ENCODE measurements around the gene EMILIN2. TPM values are rescaled to one million over a fixed set of nuclear protein-coding genes. Genes with fewer than 3 reads are reported as not detected.

The EMILIN2 gene
- total and polyA plus RNA-seq, 8 donors = 0.43 to 11.0 (median 3.4) TPM

DNA sequence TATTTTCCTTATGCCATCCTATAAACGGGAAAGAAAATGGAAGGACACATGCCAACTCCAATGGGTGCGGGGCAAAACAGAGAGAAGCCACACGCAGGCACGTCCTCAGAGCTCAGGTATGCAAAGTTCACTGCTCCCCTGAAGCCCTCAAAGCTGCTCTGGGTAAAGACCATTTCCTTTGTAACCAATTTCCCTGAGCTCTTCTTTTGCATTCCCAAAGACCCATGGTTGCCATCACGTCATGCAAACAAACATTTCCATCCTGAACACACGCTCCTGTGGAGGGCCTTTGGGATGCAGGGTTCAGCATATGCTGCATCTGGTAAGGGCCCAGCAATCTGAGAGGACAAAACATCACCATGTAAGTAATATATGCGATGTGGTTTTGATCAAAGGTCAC lies 69.4 kb downstream of the EMILIN2 start:
- H3K36me3 ChIP-seq = peaks cover 0 to 32% (median 3%) of the 10 kb centered on the region in 3 donors

DNA sequence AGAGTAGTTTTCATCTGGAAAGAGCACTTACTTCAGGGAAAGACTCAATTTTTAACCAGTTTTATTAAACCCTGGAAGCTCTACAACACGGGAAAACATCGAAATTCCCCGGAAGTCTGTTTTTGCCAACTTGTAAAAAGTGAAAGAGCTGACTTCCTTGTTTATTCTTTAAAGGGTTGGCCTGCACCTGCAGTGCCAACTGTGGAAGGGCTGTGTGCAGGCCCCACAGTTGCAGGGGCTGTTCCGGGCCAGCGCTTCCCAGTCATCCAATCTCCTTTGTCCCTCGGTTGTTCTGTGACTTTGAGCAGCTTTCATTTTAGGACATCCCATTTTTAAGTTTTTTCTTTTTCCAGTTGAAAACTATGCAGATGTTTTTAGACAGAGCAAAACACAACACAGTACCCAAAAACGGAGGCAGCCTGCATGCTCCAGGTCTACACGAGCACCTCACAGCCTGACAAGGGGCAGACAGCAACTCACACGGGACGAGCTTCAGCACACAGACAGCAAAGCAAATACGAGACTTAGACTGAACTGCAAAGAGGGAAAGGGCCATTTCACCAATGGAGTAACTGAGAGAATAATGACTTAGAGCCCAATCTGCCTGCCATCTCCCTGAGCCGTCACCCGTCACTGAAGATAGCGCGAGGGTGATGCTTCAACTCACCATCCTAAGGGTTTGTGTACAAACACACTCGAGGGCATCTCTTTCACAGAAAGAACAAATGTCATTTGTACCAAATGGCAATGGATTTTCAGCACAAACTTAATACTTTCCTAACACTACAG lies 70.6 kb downstream of the EMILIN2 start:
- 68 to 71% methylated on average over 16 of the region's 16 CpGs for WGBS, 2 donors

More for the DNA sequence above, 69.4 kb downstream of the EMILIN2 start:
- FAIRE-seq (no peak), ATAC-seq (no peak), DNase-seq (no peak)
- Histone ChIP-seq H3K27me3 (no peaks in the 10 kb centered on the region), H3K4me1 (peaks cover 0 to 6% (median 0%) of the 10 kb centered on the region in 3 donors), H3K27ac (peak overlapping the region in 1 of 4 donors; percentile 37), H3K4me3 (no peak overlapping the region), H3K9me3 (no peaks in the 10 kb centered on the region)
- WGBS, 2 donors = 71 to 81% methylated on average over 7 of the region's 7 CpGs
- TF ChIP-seq, protein P1, sequence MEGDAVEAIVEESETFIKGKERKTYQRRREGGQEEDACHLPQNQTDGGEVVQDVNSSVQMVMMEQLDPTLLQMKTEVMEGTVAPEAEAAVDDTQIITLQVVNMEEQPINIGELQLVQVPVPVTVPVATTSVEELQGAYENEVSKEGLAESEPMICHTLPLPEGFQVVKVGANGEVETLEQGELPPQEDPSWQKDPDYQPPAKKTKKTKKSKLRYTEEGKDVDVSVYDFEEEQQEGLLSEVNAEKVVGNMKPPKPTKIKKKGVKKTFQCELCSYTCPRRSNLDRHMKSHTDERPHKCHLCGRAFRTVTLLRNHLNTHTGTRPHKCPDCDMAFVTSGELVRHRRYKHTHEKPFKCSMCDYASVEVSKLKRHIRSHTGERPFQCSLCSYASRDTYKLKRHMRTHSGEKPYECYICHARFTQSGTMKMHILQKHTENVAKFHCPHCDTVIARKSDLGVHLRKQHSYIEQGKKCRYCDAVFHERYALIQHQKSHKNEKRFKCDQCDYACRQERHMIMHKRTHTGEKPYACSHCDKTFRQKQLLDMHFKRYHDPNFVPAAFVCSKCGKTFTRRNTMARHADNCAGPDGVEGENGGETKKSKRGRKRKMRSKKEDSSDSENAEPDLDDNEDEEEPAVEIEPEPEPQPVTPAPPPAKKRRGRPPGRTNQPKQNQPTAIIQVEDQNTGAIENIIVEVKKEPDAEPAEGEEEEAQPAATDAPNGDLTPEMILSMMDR (IDR thresholded peaks at IDR 0.05) = no peak
- intact Hi-C loops (cut with DNase I) = no loop called here

DNA sequence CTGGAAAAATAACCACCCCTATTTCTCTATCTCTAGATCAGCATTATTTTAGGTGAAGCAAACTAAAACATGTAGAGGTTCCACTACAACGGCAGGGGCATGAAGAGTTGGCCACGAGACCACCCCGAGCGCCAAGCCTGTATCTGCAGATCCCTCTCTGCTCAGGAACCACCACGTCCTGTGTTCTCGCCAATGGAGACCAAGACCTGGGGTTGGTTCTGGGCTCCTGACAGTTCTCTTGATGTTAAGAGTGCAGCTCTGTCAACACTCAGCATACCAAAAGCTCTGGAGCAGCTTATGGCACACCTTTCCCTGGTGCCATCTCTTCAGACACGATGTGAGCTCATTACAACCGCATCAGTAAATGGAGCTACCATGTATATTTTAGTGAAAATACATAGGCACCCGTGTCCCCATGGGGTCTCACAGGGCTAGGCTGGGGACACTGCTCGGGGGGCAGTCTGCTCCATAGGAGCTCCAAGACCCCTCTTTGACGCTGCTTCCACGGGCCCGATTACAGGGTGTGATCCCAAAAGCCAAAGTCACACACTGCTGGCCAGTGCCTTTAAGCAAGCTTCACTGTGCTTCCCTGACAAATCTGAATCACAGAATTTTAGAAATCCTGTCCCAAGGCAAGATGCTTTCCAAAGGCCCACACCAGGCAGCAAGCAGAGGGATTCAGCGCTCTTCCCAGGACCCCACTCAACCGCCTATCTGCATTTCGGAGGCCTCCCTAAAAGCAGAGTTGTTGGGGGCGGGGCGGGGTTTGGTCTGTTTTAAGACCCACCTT lies 72.2 kb downstream of the EMILIN2 start:
- DNase-seq = no peak
- no peak for FAIRE-seq
- WGBS, 2 donors = 96 to 98% methylated on average over 18 of the region's 18 CpGs
- Histone ChIP-seq H3K27ac (no peak overlapping the region), H3K36me3 (peaks cover 0 to 58% (median 7%) of the 10 kb centered on the region in 3 donors), H3K4me3 (no peak overlapping the region), H3K9me3 (no peaks in the 10 kb centered on the region), H3K27me3 (no peaks in the 10 kb centered on the region), H3K4me1 (peaks cover 0 to 6% (median 0%) of the 10 kb centered on the region in 3 donors)
- TF ChIP-seq, protein P1 (IDR thresholded peaks at IDR 0.05) = no peak
- intact Hi-C loops (cut with DNase I) = no loop called here
- ATAC-seq = no peak

More for the DNA sequence above, 70.6 kb downstream of the EMILIN2 start:
- Histone ChIP-seq H3K4me3 (no peak overlapping the region), H3K27me3 (no peaks in the 10 kb centered on the region), H3K27ac (peak overlapping the region in 2 of 4 donors; percentile 37 to 58), H3K4me1 (peaks cover 0 to 6% (median 0%) of the 10 kb centered on the region in 3 donors), H3K9me3 (no peaks in the 10 kb centered on the region), H3K36me3 (peaks cover 0 to 45% (median 3%) of the 10 kb centered on the region in 3 donors)
- TF ChIP-seq, protein P1 (IDR thresholded peaks at IDR 0.05) = no peak
- intact Hi-C loops (cut with DNase I) = no loop called here
- ATAC-seq (peak in 3 of 4 donors; percentile 33 to 64 (median 45)), DNase-seq (no peak), FAIRE-seq (no peak)

DNA sequence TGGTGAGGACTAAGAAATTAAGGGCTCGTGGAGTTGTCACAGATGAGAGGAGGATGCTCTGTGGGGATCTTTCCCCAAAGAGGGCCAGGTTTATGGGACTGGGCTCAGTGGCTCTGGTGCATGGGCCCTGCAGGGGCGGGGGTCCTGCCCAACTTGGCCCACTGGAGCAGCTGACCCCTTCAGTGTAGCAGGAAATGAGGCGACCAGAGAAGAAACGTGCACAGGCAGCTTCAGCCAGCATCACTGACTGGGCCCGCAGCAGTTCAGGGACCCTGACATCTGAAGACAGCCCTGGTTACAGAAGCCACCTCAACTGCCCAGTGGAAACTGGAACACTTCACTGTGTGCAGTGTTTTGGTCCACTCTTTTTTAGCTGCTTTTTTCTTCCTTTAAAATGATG lies 72.8 kb downstream of the EMILIN2 start:
- H3K27me3 ChIP-seq = no peaks in the 10 kb centered on the region
- DNase-seq (no peak), FAIRE-seq (no peak), ATAC-seq (no peak)
- 85 to 86% methylated on average over 5 of the region's 5 CpGs for WGBS, 2 donors
- H3K4me1 ChIP-seq = peaks cover 0 to 6% (median 0%) of the 10 kb centered on the region in 3 donors
- intact Hi-C loops (cut with DNase I) = no loop called here
- TF ChIP-seq, protein P1 (IDR thresholded peaks at IDR 0.05) = no peak
- H3K4me3 ChIP-seq = no peak overlapping the region
- H3K36me3 ChIP-seq = peaks cover 0 to 59% (median 10%) of the 10 kb centered on the region in 3 donors
- H3K27ac ChIP-seq = no peak overlapping the region
- no peaks in the 10 kb centered on the region for H3K9me3 ChIP-seq

All from pancreas (tissue), 10 donors.